Neuronal stem cell (in vitro differentiated cells): Measurements from ENCODE around the gene USO1.

Experiments used
- DNase-seq: peaks from one replicate; pipeline ENCODE4 v3.0.0-alpha.2; 2013; ENCODE audit warnings: low spot score
- H2AFZ ChIP-seq: one replicate; pipeline ENCODE4 v1.6.1; 2013; ENCODE audit warnings: mild to moderate bottlenecking, low read length, inconsistent platforms
- H2AK5ac ChIP-seq: 2 replicates; pipeline ENCODE4 v1.6.1; 2013; ENCODE audit warnings: low read depth, mild to moderate bottlenecking, inconsistent platforms, low read length, moderate library complexity, mixed read lengths
- H2BK120ac ChIP-seq: 2 replicates; pipeline ENCODE4 v1.6.1; 2013; ENCODE audit warnings: low read depth, mild to moderate bottlenecking, inconsistent platforms, low read length, moderate library complexity, mixed read lengths
- H2BK12ac ChIP-seq: one replicate; pipeline ENCODE4 v1.6.1; 2013; ENCODE audit warnings: low read length, inconsistent platforms
- H2BK15ac ChIP-seq: 2 replicates; pipeline ENCODE4 v1.6.1; 2013; ENCODE audit warnings: mild to moderate bottlenecking, low read length, inconsistent platforms, mixed read lengths
- H2BK5ac ChIP-seq: one replicate; pipeline ENCODE4 v1.6.1; 2013; ENCODE audit warnings: inconsistent platforms, mild to moderate bottlenecking, low read length, moderate library complexity
- H3K14ac ChIP-seq: one replicate; pipeline ENCODE4 v1.6.1; 2013; ENCODE audit warnings: low read length, inconsistent platforms
- H3K18ac ChIP-seq: 2 replicates; pipeline ENCODE4 v1.6.1; 2013; ENCODE audit warnings: low read length, inconsistent platforms
- H3K23ac ChIP-seq: 2 replicates; pipeline ENCODE4 v1.6.1; 2013; ENCODE audit warnings: low read depth, mild to moderate bottlenecking, mixed read lengths, low read length, inconsistent platforms; ENCODE audit not compliant: poor library complexity
- H3K27ac ChIP-seq: replicated peaks from 3 replicates; pipeline ENCODE4 v1.5.1; 2013; ENCODE audit warnings: low read length, inconsistent platforms
- H3K27me3 ChIP-seq, 3 experiments: 2 replicates each; pipeline ENCODE4 v1.6.1; 2013; ENCODE audit warnings: low read length in 3 of 3, mild to moderate bottlenecking in 2 of 3, inconsistent platforms in 1 of 3, low read depth in 1 of 3, mixed read lengths in 1 of 3, moderate library complexity in 1 of 3; ENCODE audit not compliant: control insufficient read depth in 3 of 3, insufficient read depth in 3 of 3
- H3K36me3 ChIP-seq, 2 donors: replicated peaks in 1 of 2; 2 replicates each; pipeline ENCODE4 v1.6.1; 2013; ENCODE audit warnings: low read length in 2 of 2; ENCODE audit not compliant: control insufficient read depth in 2 of 2, insufficient read depth in 2 of 2
- H3K4ac ChIP-seq: 2 replicates; pipeline ENCODE4 v1.6.1; 2013; ENCODE audit warnings: inconsistent platforms, mild to moderate bottlenecking, low read length, moderate library complexity
- H3K4me1 ChIP-seq, 2 donors: 1 replicate in 1 of 2; 2 replicates in 1 of 2; pipeline ENCODE4 v1.6.1; 2013; ENCODE audit warnings: low read length in 2 of 2, low read depth in 1 of 2; ENCODE audit not compliant: control insufficient read depth in 2 of 2, insufficient read depth in 1 of 2
- H3K4me2 ChIP-seq: one replicate; pipeline ENCODE4 v1.6.1; 2013; ENCODE audit warnings: mild to moderate bottlenecking, low read length, inconsistent platforms; ENCODE audit not compliant: insufficient read depth, poor library complexity, severe bottlenecking
- H3K4me3 ChIP-seq, 2 donors: 2 replicates each; pipeline ENCODE4 v1.5.1; 2013; ENCODE audit warnings: low read length in 2 of 2, mild to moderate bottlenecking in 2 of 2, inconsistent platforms in 1 of 2, moderate library complexity in 1 of 2
- H3K79me1 ChIP-seq: one replicate; pipeline ENCODE4 v1.6.1; 2013; ENCODE audit warnings: low read depth, mild to moderate bottlenecking, inconsistent platforms, low read length, moderate library complexity
- H3K9ac ChIP-seq: one replicate; pipeline ENCODE4 v1.6.1; 2013; ENCODE audit warnings: mild to moderate bottlenecking, low read depth, low read length, inconsistent platforms; ENCODE audit not compliant: poor library complexity
- H3K9me3 ChIP-seq, 2 donors: replicated peaks in 1 of 2; 2 replicates each; pipeline versions ENCODE3 to v1.6.1; 2013; ENCODE audit warnings: low read length in 2 of 2, mild to moderate bottlenecking in 2 of 2, inconsistent platforms in 1 of 2, low read depth in 1 of 2, mixed read lengths in 1 of 2, moderate library complexity in 1 of 2; ENCODE audit not compliant: control insufficient read depth in 2 of 2, insufficient read depth in 1 of 2
- H4K8ac ChIP-seq: one replicate; pipeline ENCODE4 v1.6.1; 2013; ENCODE audit warnings: low read depth, mild to moderate bottlenecking, inconsistent platforms, low read length, moderate library complexity
- H4K91ac ChIP-seq: one replicate; pipeline ENCODE4 v1.6.1; 2013; ENCODE audit warnings: low read length, low read depth, mild to moderate bottlenecking, inconsistent platforms; ENCODE audit not compliant: poor library complexity
- WGBS, 2 donors: extraction: QIAGEN DNeasy Blood & Tissue Kit; methylation state at CpG; one replicate each; pipeline ENCODE4 v1.1.7; 2013; ENCODE audit warnings: missing lambda C conversion rate in 2 of 2, mixed read lengths in 1 of 2; ENCODE audit not compliant: insufficient read length in 2 of 2, insufficient replicate concordance in 1 of 2; ENCODE audit errors: extremely low coverage in 2 of 2; 5-methylcytosine and 5-hydroxymethylcytosine counted together

USO1 gene

GRCh38 chr4:75752637-75753036 lies 28.3 kb downstream of the USO1 start:
- Histone ChIP-seq H3K18ac (no peak overlapping the region), H2AFZ (no peak overlapping the region), H3K9ac (no peak overlapping the region), H3K36me3 (peaks cover 5 to 36% of the 10 kb centered on the region in 2 donors), H3K4me3 (no peak overlapping the region), H3K9me3 (peaks cover 0 to 6% of the 10 kb centered on the region in 2 donors), H3K4ac (no peak overlapping the region), H2BK120ac (no peak overlapping the region), H3K4me2 (no peak overlapping the region), H3K79me1 (no peaks in the 10 kb centered on the region), H4K8ac (no peak overlapping the region), H3K23ac (no peak overlapping the region), H3K27ac (no peak overlapping the region), H3K14ac (no peak overlapping the region), H2AK5ac (no peak overlapping the region), H2BK15ac (no peak overlapping the region), H2BK5ac (no peak overlapping the region), H3K27me3 (no peaks in the 10 kb centered on the region), H2BK12ac (no peak overlapping the region), H4K91ac (no peak overlapping the region), H3K4me1 (no peaks in the 10 kb centered on the region)
- WGBS, 2 donors: no CpG with 5 or more reads among the region's 7 CpGs
- no peak for DNase-seq

GRCh38 chr4:75769036-75769435 lies 44.7 kb downstream of the USO1 start:
- DNase-seq: no peak
- no peak overlapping the region for H2BK12ac ChIP-seq
- no peaks in the 10 kb centered on the region for H3K79me1 ChIP-seq
- H3K4me2 ChIP-seq: no peak overlapping the region
- no peak overlapping the region for H4K91ac ChIP-seq
- H3K9me3 ChIP-seq: no peaks in the 10 kb centered on the region
- no peak overlapping the region for H2AFZ ChIP-seq
- no peak overlapping the region for H3K4me3 ChIP-seq
- no peak overlapping the region for H3K27ac ChIP-seq
- H3K23ac ChIP-seq: no peak overlapping the region
- H2BK120ac ChIP-seq: no peak overlapping the region
- no peaks in the 10 kb centered on the region for H3K4me1 ChIP-seq
- H3K36me3 ChIP-seq: peaks cover 2 to 50% of the 10 kb centered on the region in 2 donors
- no peak overlapping the region for H3K14ac ChIP-seq
- H2BK15ac ChIP-seq: no peak overlapping the region
- no peak overlapping the region for H3K4ac ChIP-seq
- H3K18ac ChIP-seq: no peak overlapping the region
- H3K27me3 ChIP-seq: no peaks in the 10 kb centered on the region
- no peak overlapping the region for H3K9ac ChIP-seq
- H4K8ac ChIP-seq: no peak overlapping the region
- no peak overlapping the region for H2BK5ac ChIP-seq
- no peak overlapping the region for H2AK5ac ChIP-seq

- Histone ChIP-seq H3K23ac (no peak overlapping the region), H3K4ac (no peak overlapping the region), H3K18ac (no peak overlapping the region), H3K9ac (no peak overlapping the region), H3K4me1 (no peaks in the 10 kb centered on the region), H3K9me3 (peaks cover 0 to 5% of the 10 kb centered on the region in 2 donors), H3K4me2 (no peak overlapping the region), H2BK15ac (no peak overlapping the region), H2BK12ac (no peak overlapping the region), H4K91ac (no peak overlapping the region), H3K79me1 (no peaks in the 10 kb centered on the region), H3K27me3 (no peaks in the 10 kb centered on the region), H2AK5ac (no peak overlapping the region), H3K36me3 (peaks cover 2 to 76% of the 10 kb centered on the region in 2 donors), H3K4me3 (no peak overlapping the region), H2BK120ac (no peak overlapping the region), H3K14ac (no peak overlapping the region), H2BK5ac (no peak overlapping the region), H4K8ac (no peak overlapping the region), H2AFZ (no peak overlapping the region), H3K27ac (no peak overlapping the region)
- DNase-seq: no peak
- WGBS, 2 donors: no CpG with 5 or more reads among the region's 1 CpG
Measured at GRCh38 chr4:75771607-75772006, 47.2 kb downstream of the USO1 start.

- H2AFZ ChIP-seq: no peak overlapping the region
- no peak overlapping the region for H2BK5ac ChIP-seq
- no peak overlapping the region for H3K23ac ChIP-seq
- peaks cover 4 to 95% of the 10 kb centered on the region in 2 donors for H3K36me3 ChIP-seq
- H3K4me2 ChIP-seq: no peak overlapping the region
- no peaks in the 10 kb centered on the region for H3K27me3 ChIP-seq
- no peak overlapping the region for H3K4ac ChIP-seq
- WGBS, 2 donors: no CpG with 5 or more reads among the region's 2 CpGs
- H2BK120ac ChIP-seq: no peak overlapping the region
- no peak overlapping the region for H2BK15ac ChIP-seq
- no peaks in the 10 kb centered on the region for H3K4me1 ChIP-seq
- no peak overlapping the region for H3K27ac ChIP-seq
- no peak for DNase-seq
- H3K4me3 ChIP-seq: no peak overlapping the region
- no peak overlapping the region for H3K18ac ChIP-seq
- H2AK5ac ChIP-seq: no peak overlapping the region
- H3K9me3 ChIP-seq: peaks cover 0 to 7% of the 10 kb centered on the region in 2 donors
- no peak overlapping the region for H3K14ac ChIP-seq
- no peak overlapping the region for H3K9ac ChIP-seq
- no peaks in the 10 kb centered on the region for H3K79me1 ChIP-seq
- no peak overlapping the region for H4K91ac ChIP-seq
- no peak overlapping the region for H2BK12ac ChIP-seq
- H4K8ac ChIP-seq: no peak overlapping the region
Measured at GRCh38 chr4:75777589-75777988, 53.2 kb downstream of the USO1 start.
